ENCODE results near the gene RAB3B.

Gene RAB3B

GRCh38 chr1:51859333-51859732 lies 131.2 kb downstream of the RAB3B start:
- no peak overlapping the region for H3K4me3 ChIP-seq (ENCODE audit: low read depth, low read length)
- in situ Hi-C loops (cut with HindIII; ENCODE audit: low sequenced_read_pairs), result no loop called here
- DNase-seq (ENCODE audit: low read depth, low spot score), result no peak
- no peak for TF ChIP-seq CTCF (IDR thresholded peaks at IDR 0.05; ENCODE audit: low read depth, low read length)

- no peak for TF ChIP-seq CTCF (IDR thresholded peaks at IDR 0.05; ENCODE audit: low read depth, low read length)
- no peak overlapping the region for H3K4me3 ChIP-seq (ENCODE audit: low read depth, low read length)
- no peak for DNase-seq (ENCODE audit: low read depth, low spot score)
- in situ Hi-C loops (cut with HindIII; ENCODE audit: low sequenced_read_pairs), result no loop called here
Measured at GRCh38 chr1:51858892-51859291, 131.6 kb downstream of the RAB3B start.
